Stimulated activated CD4-positive, alpha-beta T cell treated with anti-CD3 and anti-CD28 coated beads, Interleukin-4, amount 100 ng/mL, for 24 hours (primary cell): ENCODE measurements around the gene SCO2.
"Not testable (repeated sequence)": the region's sequence is repeated elsewhere in the genome, so short reads cannot be mapped to it uniquely, and the experiment has no call there.

Experiments used
- DNase-seq: peaks from one replicate; pipeline ENCODE4 v3.0.0-alpha.2; 2020

SCO2 gene

GRCh38 chr22:50550395-50550794 is 25.0 kb upstream of the SCO2 start:
- no peak for DNase-seq

GRCh38 chr22:50548921-50549790 is 23.8 kb upstream of the SCO2 start:
- no peak for DNase-seq

- peak; percentile 63 for DNase-seq
These were observed 22.9 kb upstream of the SCO2 start for GRCh38 chr22:50548040-50548920.

GRCh38 chr22:50547263-50547985 is 22.0 kb upstream of the SCO2 start:
- no peak for DNase-seq

GRCh38 chr22:50546326-50547262 is 21.2 kb upstream of the SCO2 start:
- no peak for DNase-seq

GRCh38 chr22:50545522-50546325 is 20.3 kb upstream of the SCO2 start, which contains the start of gene KLHDC7B:
Gene KLHDC7B (plus strand): TSS chr22:50545899. CDS start chr22:50546244, 345 bp downstream.
- peak; percentile 36 for DNase-seq

GRCh38 chr22:50544746-50545253 is 19.4 kb upstream of the SCO2 start:
- DNase-seq: peak; percentile 20

GRCh38 chr22:50544078-50544745 is 18.8 kb upstream of the SCO2 start:
- peak; percentile 83 for DNase-seq

GRCh38 chr22:50542416-50542927 is 17.1 kb upstream of the SCO2 start:
- peak; percentile 22 for DNase-seq

GRCh38 chr22:50541667-50542026 is 16.2 kb upstream of the SCO2 start:
- DNase-seq: peak; percentile 26

- DNase-seq: no peak
These were observed 15.0 kb upstream of the SCO2 start for GRCh38 chr22:50540381-50540780.

GRCh38 chr22:50537765-50538164 is 12.4 kb upstream of the SCO2 start:
- no peak for DNase-seq

- no peak for DNase-seq
These were observed 10.8 kb upstream of the SCO2 start for GRCh38 chr22:50536226-50536625.

GRCh38 chr22:50535113-50535512 is 9.7 kb upstream of the SCO2 start:
- no peak for DNase-seq

GRCh38 chr22:50533856-50534711 is 8.7 kb upstream of the SCO2 start:
- DNase-seq: not testable (repeated sequence)

- no peak for DNase-seq
These were observed 7.7 kb upstream of the SCO2 start for GRCh38 chr22:50532824-50533796.

GRCh38 chr22:50531962-50532674 is 6.7 kb upstream of the SCO2 start:
- DNase-seq: peak; percentile 8
